HG03097 (cell line): ENCODE results near the gene GOSR1.
"Not testable (repeated sequence)": the region's sequence is repeated elsewhere in the genome, so short reads cannot be mapped to it uniquely, and the experiment has no call there.

Experiments used
- ATAC-seq: cut with Tn5 transposase; IDR thresholded peaks from one replicate; pipeline ENCODE4 v1.9.1; 2021; ENCODE audit not compliant: unreplicated experiment, low FRiP score

The GOSR1 gene

GRCh38 chr17:30559656-30560055, 82.4 kb downstream of the GOSR1 start:
- ATAC-seq: no peak

GRCh38 chr17:30560117-30561026, 83.2 kb downstream of the GOSR1 start:
- not testable (repeated sequence) for ATAC-seq

GRCh38 chr17:30561766-30562165, 84.6 kb downstream of the GOSR1 start:
- not testable (repeated sequence) for ATAC-seq

- not testable (repeated sequence) for ATAC-seq
These were observed 86.1 kb downstream of the GOSR1 start for GRCh38 chr17:30563131-30563904.

GRCh38 chr17:30563905-30564390, 86.7 kb downstream of the GOSR1 start:
- ATAC-seq: not testable (repeated sequence)

GRCh38 chr17:30564422-30565072, 87.3 kb downstream of the GOSR1 start:
- ATAC-seq: not testable (repeated sequence)

GRCh38 chr17:30565073-30565935, 88.1 kb downstream of the GOSR1 start:
- ATAC-seq: no peak

GRCh38 chr17:30566104-30566503, 88.9 kb downstream of the GOSR1 start:
- not testable (repeated sequence) for ATAC-seq

- ATAC-seq: not testable (repeated sequence)
These were observed 89.5 kb downstream of the GOSR1 start for GRCh38 chr17:30566516-30567225.

GRCh38 chr17:30567231-30568116, 90.3 kb downstream of the GOSR1 start:
- no peak for ATAC-seq

GRCh38 chr17:30568117-30568430, 90.9 kb downstream of the GOSR1 start:
- ATAC-seq: no peak

- not testable (repeated sequence) for ATAC-seq
These were observed 92.4 kb downstream of the GOSR1 start for GRCh38 chr17:30569531-30570175.

- no peak for ATAC-seq
These were observed 93.0 kb downstream of the GOSR1 start for GRCh38 chr17:30570191-30570590.

- no peak for ATAC-seq
These were observed 93.5 kb downstream of the GOSR1 start for GRCh38 chr17:30570596-30571265.

- ATAC-seq: not testable (repeated sequence)
These were observed 94.2 kb downstream of the GOSR1 start for GRCh38 chr17:30571404-30571803.

GRCh38 chr17:30571921-30572320, 94.7 kb downstream of the GOSR1 start:
- no peak for ATAC-seq
